ENCODE results near the gene COL4A1.

GRCh38 chr13:110135977-110136597 lies 170.9 kb downstream of the COL4A1 start:
- TF ChIP-seq EZH2 (IDR thresholded peaks at IDR 0.05; ENCODE audit: insufficient read depth, low read length) (no peak), CTCF (IDR thresholded peaks at IDR 0.05; ENCODE audit: insufficient read depth, low read depth, low read length) (no peak)
